Tibial nerve (tissue), 4 donors: ENCODE measurements around the gene GSC2. TPM values are rescaled to one million over a fixed set of nuclear protein-coding genes. Genes with fewer than 3 reads are reported as not detected.

Source experiments
- DNase-seq, 2 donors: peaks; one replicate each; pipeline ENCODE4 v3.0.0-alpha.2; 2019; ENCODE audit warnings: low spot score in 2 of 2
- H3K27ac ChIP-seq, 4 donors: fragments of 200-600 bp; sonication (generic) in 3 of 4; one replicate each; pipeline ENCODE4 v1.5.1; 2017 to 2019; ENCODE audit warnings: mild to moderate bottlenecking in 1 of 4
- H3K27me3 ChIP-seq, 2 donors: fragments of 200-600 bp; sonication (generic) in 1 of 2; one replicate each; pipeline versions ENCODE4 v1.5.1 to v1.6.0; 2017 to 2019
- H3K36me3 ChIP-seq, 3 donors: fragments of 200-600 bp; sonication (generic); one replicate each; pipeline ENCODE4 v1.5.1; 2018 to 2019
- H3K4me1 ChIP-seq, 4 donors: fragments of 200-600 bp; sonication (generic) in 3 of 4; one replicate each; pipeline ENCODE4 v1.5.1; 2017 to 2019
- H3K4me3 ChIP-seq, 4 donors: fragments of 200-600 bp; sonication (generic) in 3 of 4; one replicate each; pipeline ENCODE4 v1.5.1; 2017 to 2019; ENCODE audit warnings: mild to moderate bottlenecking in 1 of 4, moderate library complexity in 1 of 4
- H3K9me3 ChIP-seq, 4 donors: fragments of 200-600 bp; sonication (generic) in 3 of 4; one replicate each; pipeline ENCODE4 v1.5.1; 2017 to 2019
- CTCF ChIP-seq, 5 experiments: fragments of 200-600 bp in 3 of 5; fragments of 450-650 bp in 2 of 5; sonication (generic) in 3 of 5; IDR thresholded peaks; one replicate each; pipeline ENCODE4 v1.5.1; 2016 to 2019; ENCODE audit warnings: antibody characterized with exemption in 5 of 5, mild to moderate bottlenecking in 3 of 5, moderate library complexity in 2 of 5
- EP300 ChIP-seq, 2 donors: sonication (generic); formaldehyde crosslinking; IDR thresholded peaks; one replicate each; pipeline ENCODE4 v1.6.1; 2017; ENCODE audit warnings: antibody characterized with exemption in 2 of 2, mild to moderate bottlenecking in 1 of 2
- POLR2A ChIP-seq, 2 donors: fragments of 450-650 bp; IDR thresholded peaks; one replicate each; pipeline ENCODE4 v1.6.1; 2017; ENCODE audit warnings: antibody characterized with exemption in 2 of 2, mild to moderate bottlenecking in 2 of 2, moderate library complexity in 2 of 2
- WGBS, 2 donors: methylation state at CpG; one replicate each; pipeline ENCODE4 v1.1.5; 2018; 5-methylcytosine and 5-hydroxymethylcytosine counted together
- total RNA-seq, 4 donors: library from RNA; depleted of rRNA; stranded (reverse); fragments of >200 nt; gene quantifications; one replicate each; pipeline ENCODE4 v1.1.0, GENCODE V29; 2016

The GSC2 gene
- total RNA-seq, 4 donors from 2014 or later: not detected

DNA sequence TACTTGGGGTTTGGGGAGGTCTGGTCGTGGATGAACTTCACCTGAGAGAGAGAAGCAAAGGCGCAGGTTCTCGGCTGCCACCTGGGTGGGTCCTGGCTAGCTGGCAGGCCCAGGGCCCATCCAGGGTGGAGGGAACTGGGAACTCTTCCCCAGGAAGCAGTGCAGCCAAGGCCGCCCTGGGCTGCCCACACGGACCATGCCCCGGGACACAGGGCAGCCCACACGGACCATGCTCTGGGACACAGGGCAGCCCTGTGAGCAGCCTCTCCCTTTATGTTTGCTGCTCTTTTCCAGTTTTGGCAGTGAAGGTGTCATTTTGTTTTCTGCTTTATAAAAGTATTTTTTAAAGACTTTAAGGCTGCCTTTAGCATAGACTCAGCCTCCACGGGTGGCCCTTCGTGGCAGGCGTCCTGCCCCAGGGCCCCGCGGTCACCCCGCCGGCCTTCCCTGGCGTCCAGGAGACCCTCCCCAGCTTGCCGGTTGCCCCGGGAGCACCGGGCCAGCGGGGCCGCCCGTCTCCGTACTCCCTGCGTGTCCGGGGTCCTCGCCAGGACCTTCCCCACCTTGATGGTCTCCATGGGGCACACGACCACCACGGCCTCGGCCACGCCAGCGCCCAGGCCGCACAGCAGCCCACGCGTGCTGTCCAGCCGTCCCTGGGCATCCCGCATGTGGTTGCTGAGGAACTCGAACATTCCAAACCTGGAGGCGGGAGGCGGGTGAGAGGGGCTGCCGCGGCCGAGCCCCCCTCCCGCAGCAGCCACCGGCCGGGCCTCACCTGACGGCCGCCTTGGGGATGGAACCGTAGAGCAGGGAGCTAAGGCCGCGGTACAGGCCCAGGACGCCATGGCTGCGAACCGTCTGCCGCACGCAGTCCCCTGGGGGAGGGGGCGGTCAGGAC, 27.3 kb upstream of the GSC2 start:
- Histone ChIP-seq H3K4me3 (peak overlapping the region; percentile 56 to 99 (median 76)), H3K36me3 (peaks cover 0 to 17% (median 0%) of the 10 kb centered on the region in 3 donors), H3K4me1 (peaks cover 0 to 66% (median 34%) of the 10 kb centered on the region in 4 donors), H3K9me3 (no peaks in the 10 kb centered on the region), H3K27me3 (no peaks in the 10 kb centered on the region), H3K27ac (peak overlapping the region; percentile 76 to 96 (median 89))
- WGBS, 2 donors: 24 to 33% methylated on average over 40 to 41 of the region's 55 CpGs
- no peak for DNase-seq
- TF ChIP-seq POLR2A (IDR thresholded peaks at IDR 0.05) (no peak), CTCF (IDR thresholded peaks at IDR 0.05) (no peak), EP300 (IDR thresholded peaks at IDR 0.05) (no peak)

DNA sequence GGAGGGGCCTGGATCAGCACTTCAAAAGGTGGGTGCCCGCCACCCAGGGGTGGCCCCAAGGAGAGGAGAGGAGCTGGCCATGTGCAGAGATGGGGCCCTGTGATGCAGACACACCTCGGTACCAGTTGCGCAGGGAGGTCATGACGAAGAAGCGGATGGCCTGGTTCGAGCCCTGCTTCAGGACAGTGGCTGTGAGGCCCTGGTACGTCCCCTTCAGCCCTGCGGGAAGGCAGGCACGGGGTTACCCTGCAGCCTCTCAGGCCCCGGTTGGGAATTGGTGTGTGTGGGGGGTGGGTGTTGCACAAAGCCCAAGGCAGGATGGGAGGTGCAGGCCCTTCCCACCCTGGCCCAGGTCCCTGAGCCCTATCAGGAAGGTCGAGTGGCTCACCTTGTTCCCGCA, 26.6 kb upstream of the GSC2 start:
- H3K4me1 ChIP-seq: peaks cover 0 to 72% (median 39%) of the 10 kb centered on the region in 4 donors
- DNase-seq: no peak
- H3K4me3 ChIP-seq: no peak overlapping the region
- no peaks in the 10 kb centered on the region for H3K9me3 ChIP-seq
- TF ChIP-seq CTCF (IDR thresholded peaks at IDR 0.05): no peak
- TF ChIP-seq EP300 (IDR thresholded peaks at IDR 0.05): no peak
- TF ChIP-seq POLR2A (IDR thresholded peaks at IDR 0.05): no peak
- WGBS, 2 donors: 76 to 86% methylated on average over 12 of the region's 12 CpGs
- no peaks in the 10 kb centered on the region for H3K27me3 ChIP-seq
- H3K27ac ChIP-seq: peak overlapping the region; percentile 76 to 96 (median 89)
- H3K36me3 ChIP-seq: peaks cover 0 to 17% (median 0%) of the 10 kb centered on the region in 3 donors

GRCh38 chr22:19176175-19176643, 26.1 kb upstream of the GSC2 start:
- Histone ChIP-seq H3K27ac (peak overlapping the region in 2 of 4 donors; percentile 23 to 76), H3K4me1 (peaks cover 0 to 72% (median 39%) of the 10 kb centered on the region in 4 donors), H3K4me3 (no peak overlapping the region), H3K27me3 (no peaks in the 10 kb centered on the region), H3K36me3 (peaks cover 0 to 17% (median 0%) of the 10 kb centered on the region in 3 donors), H3K9me3 (no peaks in the 10 kb centered on the region)
- TF ChIP-seq CTCF (IDR thresholded peaks at IDR 0.05) (no peak), EP300 (IDR thresholded peaks at IDR 0.05) (no peak), POLR2A (IDR thresholded peaks at IDR 0.05) (no peak)
- no peak for DNase-seq
- 58 to 75% methylated on average over 12 of the region's 12 CpGs for WGBS, 2 donors

DNA sequence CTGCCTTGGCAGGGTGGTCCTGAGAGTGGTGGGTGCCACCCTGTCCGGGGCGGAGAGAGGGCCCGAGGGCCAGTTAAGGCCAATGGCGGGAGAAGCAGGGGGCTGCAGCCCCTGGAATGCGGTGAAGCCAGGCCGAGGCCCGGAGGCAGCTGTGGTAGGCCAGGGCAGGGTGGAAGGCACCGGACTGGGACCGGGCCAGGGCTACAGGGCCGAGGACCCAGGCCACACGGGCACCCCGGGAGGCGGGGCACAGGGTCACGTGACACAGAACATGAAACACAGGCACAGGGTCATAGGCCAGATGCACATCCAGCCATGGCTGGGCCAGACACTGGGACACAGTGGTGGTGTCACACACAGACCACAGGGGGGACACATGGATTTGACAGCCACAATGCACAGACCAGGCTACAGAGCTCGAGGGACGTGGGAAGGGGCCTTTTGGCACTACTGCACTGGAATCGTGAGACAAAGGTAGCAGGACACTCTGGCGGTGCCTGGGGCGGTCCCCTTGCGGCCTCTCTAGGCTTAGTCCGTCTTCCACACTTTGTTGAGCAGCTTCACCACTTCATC, 25.6 kb upstream of the GSC2 start:
- Histone ChIP-seq H3K4me1 (peaks cover 0 to 76% (median 43%) of the 10 kb centered on the region in 4 donors), H3K27ac (peak overlapping the region in 2 of 4 donors; percentile 4 to 24), H3K36me3 (peaks cover 0 to 17% (median 0%) of the 10 kb centered on the region in 3 donors), H3K9me3 (no peaks in the 10 kb centered on the region), H3K27me3 (no peaks in the 10 kb centered on the region), H3K4me3 (no peak overlapping the region)
- WGBS, 2 donors: 67 to 89% methylated on average over 15 to 20 of the region's 21 CpGs
- TF ChIP-seq POLR2A (IDR thresholded peaks at IDR 0.05) (no peak), EP300 (IDR thresholded peaks at IDR 0.05) (no peak), CTCF (IDR thresholded peaks at IDR 0.05) (no peak)
- DNase-seq: no peak
